Gastrocnemius medialis (tissue), 4 donors: ENCODE measurements around the gene CCNJ.

Experiments
- POLR2A ChIP-seq, 2 donors: fragments of 450-650 bp; IDR thresholded peaks; one replicate each; pipeline ENCODE4 v1.6.1; 2017; ENCODE audit warnings: antibody characterized with exemption in 2 of 2, mild to moderate bottlenecking in 2 of 2, moderate library complexity in 2 of 2
- TF ChIP-seq, protein P1 (sequence below), 5 experiments: fragments of 450-650 bp in 3 of 5; fragments of 200-600 bp in 2 of 5; sonication (generic) in 2 of 5; IDR thresholded peaks in 4 of 5; conservative IDR thresholded peaks in 1 of 5; 1 replicate in 4 of 5; 2 replicates in 1 of 5; pipeline ENCODE4 v1.5.1; 2016 to 2019; ENCODE audit warnings: antibody characterized with exemption in 5 of 5, mild to moderate bottlenecking in 3 of 5, moderate library complexity in 3 of 5

DNA sequence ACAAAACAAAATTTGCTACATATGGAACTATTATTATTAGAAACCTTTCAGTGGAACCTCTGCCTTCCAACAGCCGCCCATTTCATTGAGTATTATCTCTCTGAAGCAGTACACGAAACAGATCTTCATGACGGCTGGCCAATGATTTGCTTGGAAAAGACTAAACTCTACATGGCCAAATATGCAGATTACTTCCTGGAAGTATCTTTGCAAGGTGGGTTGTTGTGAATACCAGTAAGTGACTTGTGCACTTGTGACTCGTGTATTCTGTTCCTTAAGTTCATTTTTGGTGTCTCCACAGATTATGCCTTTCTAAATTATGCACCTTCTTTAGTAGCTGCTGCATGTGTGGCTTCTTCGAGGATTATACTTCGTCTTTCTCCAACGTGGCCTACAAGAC, 13.4 kb downstream of the CCNJ start:
- TF ChIP-seq, protein P1, sequence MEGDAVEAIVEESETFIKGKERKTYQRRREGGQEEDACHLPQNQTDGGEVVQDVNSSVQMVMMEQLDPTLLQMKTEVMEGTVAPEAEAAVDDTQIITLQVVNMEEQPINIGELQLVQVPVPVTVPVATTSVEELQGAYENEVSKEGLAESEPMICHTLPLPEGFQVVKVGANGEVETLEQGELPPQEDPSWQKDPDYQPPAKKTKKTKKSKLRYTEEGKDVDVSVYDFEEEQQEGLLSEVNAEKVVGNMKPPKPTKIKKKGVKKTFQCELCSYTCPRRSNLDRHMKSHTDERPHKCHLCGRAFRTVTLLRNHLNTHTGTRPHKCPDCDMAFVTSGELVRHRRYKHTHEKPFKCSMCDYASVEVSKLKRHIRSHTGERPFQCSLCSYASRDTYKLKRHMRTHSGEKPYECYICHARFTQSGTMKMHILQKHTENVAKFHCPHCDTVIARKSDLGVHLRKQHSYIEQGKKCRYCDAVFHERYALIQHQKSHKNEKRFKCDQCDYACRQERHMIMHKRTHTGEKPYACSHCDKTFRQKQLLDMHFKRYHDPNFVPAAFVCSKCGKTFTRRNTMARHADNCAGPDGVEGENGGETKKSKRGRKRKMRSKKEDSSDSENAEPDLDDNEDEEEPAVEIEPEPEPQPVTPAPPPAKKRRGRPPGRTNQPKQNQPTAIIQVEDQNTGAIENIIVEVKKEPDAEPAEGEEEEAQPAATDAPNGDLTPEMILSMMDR (IDR thresholded peaks at IDR 0.05 in 4 of 5, conservative IDR thresholded peaks at IDR 0.05 in 1 of 5), result no peak
- TF ChIP-seq POLR2A (IDR thresholded peaks at IDR 0.05), result no peak
